Ovary (tissue), 9 donors: ENCODE data around the gene TMPRSS13. TPM values are rescaled to one million over a fixed set of nuclear protein-coding genes. Genes with fewer than 3 reads are reported as not detected.

Experiments
- DNase-seq, 5 donors: peaks; one replicate each; pipeline ENCODE4 v3.0.0-alpha.2; 2019 to 2020
- H3K27ac ChIP-seq, 2 donors: fragments of 200-600 bp; one replicate each; pipeline versions ENCODE4 v1.5.1 to v1.8.0; 2019 to 2022
- H3K27me3 ChIP-seq: fragments of 200-600 bp; one replicate; pipeline ENCODE4 v1.8.0; 2022
- H3K36me3 ChIP-seq: fragments of 200-600 bp; sonication (generic); one replicate; pipeline ENCODE4 v1.5.1; 2019
- H3K4me1 ChIP-seq: one replicate; pipeline ENCODE4 v1.8.1; 2013; ENCODE audit warnings: mild to moderate bottlenecking, moderate library complexity; ENCODE audit not compliant: insufficient read depth
- H3K4me3 ChIP-seq: fragments of 200-600 bp; sonication (generic); one replicate; pipeline ENCODE4 v1.5.1; 2017
- H3K9me3 ChIP-seq, 2 donors: fragments of 200-600 bp in 1 of 2; sonication (generic) in 1 of 2; one replicate each; pipeline versions ENCODE4 v1.5.1 to v1.8.1; 2013 to 2019; ENCODE audit warnings: mild to moderate bottlenecking in 1 of 2, moderate library complexity in 1 of 2
- CTCF ChIP-seq, 3 donors: fragments of 450-650 bp in 2 of 3; fragments of 200-600 bp in 1 of 3; IDR thresholded peaks; one replicate each; pipeline versions ENCODE4 v1.5.1 to v1.8.0; 2016 to 2022; ENCODE audit warnings: antibody characterized with exemption in 3 of 3, mild to moderate bottlenecking in 1 of 3
- EP300 ChIP-seq: sonication (generic); formaldehyde crosslinking; IDR thresholded peaks from one replicate; pipeline ENCODE4 v1.6.1; 2017; ENCODE audit warnings: antibody characterized with exemption
- POLR2A ChIP-seq: fragments of 450-650 bp; IDR thresholded peaks from one replicate; pipeline ENCODE4 v1.6.1; 2017; ENCODE audit warnings: antibody characterized with exemption, mild to moderate bottlenecking, moderate library complexity
- WGBS, 3 donors: extraction: QIAGEN DNeasy Blood & Tissue Kit in 1 of 3; methylation state at CpG; one replicate each; pipeline versions ENCODE4 v1.1.5 to v1.1.7; 2013 to 2017; 5-methylcytosine and 5-hydroxymethylcytosine counted together
- intact Hi-C, 4 donors: fragments of 100-400 bp; cut with DNase I; formaldehyde crosslinking; loops; one replicate each; pipeline versions ENCODE4 v1.11.0 to v1.15.1; 2022 to 2023
- polyA plus RNA-seq, 2 donors: library from polyadenylated mRNA; stranded (reverse); fragments of 200-250 nt in 1 of 2; fragments of 350-450 nt in 1 of 2; fragmentation: Illumina TruSeq in 1 of 2; extraction: RNeasy Lipid Tissue Mini Kit (QIAGEN cat#74804) in 1 of 2; gene quantifications; one replicate each; pipeline ENCODE4 v1.2.3, GENCODE V29; 2013 to 2014
- total RNA-seq, 7 donors: library from RNA; depleted of rRNA in 2 of 7; stranded (reverse); fragments of >200 nt in 2 of 7; fragmentation: NEBNext Ultra II Directional in 3 of 7; extraction: Animal tissue kit (Norgen Biotek cat#: 25700) in 3 of 7; gene quantifications; one replicate each; pipeline versions ENCODE4 v1.1.0 to v1.2.4, GENCODE V29; 2016 to 2023
- donor health status: DM: no; HTN: no; CAD: no; lungs with moderate emphysema.
- donor health status: DM: no; HTN: no; CAD: no.
- donor health status: Bipolar disorder and iron deficiency.
- donor health status: DM: yes; HTN: yes; CAD: no.
- donor health status: DM: no; HTN: no; CAD: no.
- donor health status: DM: yes; HTN: yes; CAD: no.

The TMPRSS13 gene
- total and polyA plus RNA-seq, 9 donors: 0.05 to 2.0 (median 0.22) TPM; not detected in 2

- H3K9me3 ChIP-seq: no peaks in the 10 kb centered on the region
- WGBS, 3 donors: 87 to 94% (median 90%) methylated on average over 4 of the region's 4 CpGs
- intact Hi-C loops: no loop called here
- no peak for DNase-seq
- H3K27ac ChIP-seq: no peak overlapping the region
- no peak overlapping the region for H3K4me3 ChIP-seq
- TF ChIP-seq POLR2A (no peak), CTCF (IDR thresholded peaks at IDR 0.05) (no peak)
- H3K36me3 ChIP-seq: no peaks in the 10 kb centered on the region
- H3K27me3 ChIP-seq: no peaks in the 10 kb centered on the region
- no peaks in the 10 kb centered on the region for H3K4me1 ChIP-seq
These were observed 47.2 kb upstream of the TMPRSS13 start for GRCh38 chr11:117976445-117976844.

GRCh38 chr11:117973503-117973860 lies 44.3 kb upstream of the TMPRSS13 start:
- no peak for DNase-seq
- WGBS, 3 donors: 73 to 96% (median 91%) methylated on average over 4 of the region's 4 CpGs
- no peak overlapping the region for H3K27ac ChIP-seq

GRCh38 chr11:117972629-117973502 lies 43.7 kb upstream of the TMPRSS13 start:
- Histone ChIP-seq H3K9me3 (no peaks in the 10 kb centered on the region), H3K4me1 (no peaks in the 10 kb centered on the region), H3K27ac (no peak overlapping the region), H3K27me3 (no peaks in the 10 kb centered on the region), H3K36me3 (no peaks in the 10 kb centered on the region), H3K4me3 (no peak overlapping the region)
- no peak for TF ChIP-seq POLR2A
- TF ChIP-seq CTCF (IDR thresholded peaks at IDR 0.05): no peak
- no peak for TF ChIP-seq EP300
- DNase-seq: no peak
- intact Hi-C loops: no loop called here
- WGBS, 3 donors: 34 to 55% (median 46%) methylated on average over 9 of the region's 9 CpGs

More at GRCh38 chr11:117973503-117973860, 44.3 kb upstream of the TMPRSS13 start:
- Histone ChIP-seq H3K4me1 (no peaks in the 10 kb centered on the region), H3K36me3 (no peaks in the 10 kb centered on the region), H3K9me3 (no peaks in the 10 kb centered on the region), H3K4me3 (no peak overlapping the region), H3K27me3 (no peaks in the 10 kb centered on the region)
- TF ChIP-seq EP300: no peak
- TF ChIP-seq CTCF (IDR thresholded peaks at IDR 0.05): no peak
- no peak for TF ChIP-seq POLR2A
- intact Hi-C loops: no loop called here

- Histone ChIP-seq H3K4me1 (no peaks in the 10 kb centered on the region), H3K27ac (no peak overlapping the region), H3K9me3 (no peaks in the 10 kb centered on the region), H3K27me3 (no peaks in the 10 kb centered on the region), H3K4me3 (no peak overlapping the region), H3K36me3 (no peaks in the 10 kb centered on the region)
- 83 to 88% (median 84%) methylated on average over 10 of the region's 10 CpGs for WGBS, 3 donors
- intact Hi-C loops: no loop called here
- TF ChIP-seq EP300: no peak
- no peak for TF ChIP-seq CTCF (IDR thresholded peaks at IDR 0.05)
- DNase-seq: no peak
These were observed 42.8 kb upstream of the TMPRSS13 start for GRCh38 chr11:117972044-117972443.
